Neuron (in vitro differentiated cells): ENCODE measurements around the gene MEIOB.

Source experiments
- H2AFZ ChIP-seq: one replicate; pipeline ENCODE4 v1.6.1; 2013; ENCODE audit warnings: low read depth, mild to moderate bottlenecking, inconsistent platforms, low read length, moderate library complexity
- H3K27me3 ChIP-seq: one replicate; pipeline ENCODE4 v1.6.1; 2013; ENCODE audit warnings: low read length; ENCODE audit not compliant: insufficient read depth
- H3K36me3 ChIP-seq: one replicate; pipeline ENCODE4 v1.6.1; 2013; ENCODE audit warnings: low read length; ENCODE audit not compliant: insufficient read depth
- H3K4me1 ChIP-seq: one replicate; pipeline ENCODE4 v1.6.1; 2013; ENCODE audit warnings: low read length; ENCODE audit not compliant: insufficient read depth
- H3K4me3 ChIP-seq: 2 replicates; pipeline ENCODE4 v1.5.1; 2013; ENCODE audit warnings: mild to moderate bottlenecking, low read length, moderate library complexity
- H3K9me3 ChIP-seq: one replicate; pipeline ENCODE4 v1.6.1; 2013; ENCODE audit warnings: low read length

Gene MEIOB

GRCh38 chr16:1787056-1787321, 85.0 kb downstream of the MEIOB start:
- Histone ChIP-seq H3K4me1 (peaks cover 5% of the 10 kb centered on the region), H3K27me3 (no peaks in the 10 kb centered on the region), H3K9me3 (no peaks in the 10 kb centered on the region), H2AFZ (no peak overlapping the region), H3K4me3 (no peak overlapping the region), H3K36me3 (peaks cover 45% of the 10 kb centered on the region)

GRCh38 chr16:1786242-1787055, 85.5 kb downstream of the MEIOB start:
- H3K36me3 ChIP-seq = peaks cover 45% of the 10 kb centered on the region

DNA sequence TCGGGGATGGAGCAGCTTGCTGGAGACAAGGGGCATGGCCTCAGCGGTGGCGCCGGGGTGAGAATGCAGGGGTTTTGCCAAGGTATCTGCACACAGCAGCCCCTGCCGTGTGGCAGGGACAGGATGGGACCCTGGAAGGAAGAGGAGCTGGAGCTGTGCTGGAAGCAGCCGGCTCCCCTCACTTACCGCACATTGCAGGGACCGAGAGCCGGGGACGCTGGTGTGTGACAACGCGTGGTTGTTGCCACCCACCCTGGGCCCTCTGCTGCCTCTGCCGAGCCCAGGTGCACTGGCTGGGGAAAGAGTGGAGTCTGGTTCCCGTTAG, 86.2 kb downstream of the MEIOB start:
- Histone ChIP-seq H3K4me3 (no peak overlapping the region), H3K36me3 (peaks cover 50% of the 10 kb centered on the region), H3K27me3 (no peaks in the 10 kb centered on the region), H3K9me3 (no peaks in the 10 kb centered on the region), H3K4me1 (peaks cover 16% of the 10 kb centered on the region), H2AFZ (no peak overlapping the region)

More at GRCh38 chr16:1786242-1787055, 85.5 kb downstream of the MEIOB start:
- H3K4me1 ChIP-seq = peaks cover 9% of the 10 kb centered on the region
- H3K9me3 ChIP-seq = no peaks in the 10 kb centered on the region
- no peak overlapping the region for H2AFZ ChIP-seq
- no peaks in the 10 kb centered on the region for H3K27me3 ChIP-seq
- no peak overlapping the region for H3K4me3 ChIP-seq

GRCh38 chr16:1784977-1785845, 86.8 kb downstream of the MEIOB start:
- no peaks in the 10 kb centered on the region for H3K9me3 ChIP-seq
- H3K36me3 ChIP-seq = peaks cover 49% of the 10 kb centered on the region
- H3K27me3 ChIP-seq = no peaks in the 10 kb centered on the region
- H2AFZ ChIP-seq = no peak overlapping the region
- peaks cover 16% of the 10 kb centered on the region for H3K4me1 ChIP-seq
- H3K4me3 ChIP-seq = no peak overlapping the region
